ENCODE results near the gene IDH2. TPM values are rescaled to one million over a fixed set of nuclear protein-coding genes. Genes with fewer than 3 reads are reported as not detected.
"Not testable (repeated sequence)": the region's sequence is repeated elsewhere in the genome, so short reads cannot be mapped to it uniquely, and the experiment has no call there.

Gene IDH2
- polyA plus RNA-seq, 6 donors from 2014 or later, result 59.0 to 105 (median 64.5) TPM

DNA sequence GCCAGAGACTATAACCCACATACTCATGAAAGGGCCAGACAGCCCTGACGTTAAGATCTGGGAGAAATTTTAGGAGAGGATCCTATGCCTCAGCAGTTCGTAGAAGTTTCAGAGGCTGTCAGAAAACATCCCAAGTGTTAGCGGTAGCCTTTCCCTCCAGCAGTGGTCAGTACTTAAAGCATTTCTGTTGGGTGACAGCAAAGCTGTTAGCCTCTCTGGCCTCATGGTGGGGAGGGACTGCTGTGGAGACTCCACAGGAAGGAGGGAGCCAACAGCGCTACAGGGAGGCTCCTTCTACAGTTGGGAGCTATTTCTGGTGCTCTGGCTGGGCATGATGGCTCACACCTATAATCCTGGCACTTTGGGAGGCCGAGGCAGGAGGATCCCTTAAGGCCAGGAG lies 27.4 kb downstream of the IDH2 start:
- ATAC-seq (ENCODE audit: low read depth in 2 of 2) (no peak), DNase-seq (no peak)
- H3K4me1 Mint-ChIP-seq, result peaks cover 0 to 9% (median 6%) of the 10 kb centered on the region in 3 donors
- H3K27me3 Mint-ChIP-seq, result no peaks in the 10 kb centered on the region
- no peaks in the 10 kb centered on the region for H3K9me3 Mint-ChIP-seq
- peaks cover 0 to 6% of the 10 kb centered on the region in 2 donors for H3K36me3 Mint-ChIP-seq
- H3K4me3 Mint-ChIP-seq, result no peak overlapping the region
- no peak overlapping the region for H3K27ac Mint-ChIP-seq

GRCh38 chr15:90074023-90074422 lies 28.2 kb downstream of the IDH2 start:
- Mint-ChIP-seq H3K4me1 (peaks cover 0 to 10% (median 9%) of the 10 kb centered on the region in 3 donors), H3K27ac (peak overlapping the region in 1 of 6 donors; percentile 21)
- DNase-seq, result no peak

DNA sequence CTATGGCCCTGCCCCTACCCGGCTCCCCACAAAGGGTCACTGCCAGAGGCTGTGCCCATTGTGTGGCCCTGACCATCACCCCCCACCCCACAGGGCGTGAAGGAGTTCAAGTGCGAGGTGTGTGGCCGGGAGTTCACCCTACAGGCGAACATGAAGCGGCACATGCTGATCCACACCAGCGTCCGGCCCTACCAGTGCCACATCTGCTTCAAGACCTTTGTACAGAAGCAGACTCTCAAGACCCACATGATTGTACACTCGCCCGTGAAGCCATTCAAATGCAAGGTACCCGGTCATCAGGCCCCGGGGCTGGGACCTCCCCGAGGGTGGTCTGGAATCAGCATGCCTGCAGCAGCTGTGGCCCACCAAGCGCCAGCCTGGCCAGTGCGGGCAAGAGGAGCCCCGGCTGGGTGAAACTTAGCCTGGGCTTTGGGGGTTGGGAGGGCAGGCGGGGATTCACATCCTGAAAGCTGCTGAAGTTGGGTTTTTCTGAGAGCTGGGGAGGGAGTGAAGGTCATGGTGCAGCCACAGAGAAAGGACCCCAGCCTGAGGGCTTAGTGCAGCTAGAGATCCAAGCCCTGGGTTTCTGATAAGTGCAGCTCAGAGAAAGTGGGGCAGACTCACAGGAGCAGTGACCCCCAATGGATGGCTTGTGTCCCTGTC lies 29.2 kb downstream of the IDH2 start:
- Mint-ChIP-seq H3K36me3 (peaks cover 0 to 6% of the 10 kb centered on the region in 2 donors), H3K27me3 (no peaks in the 10 kb centered on the region), H3K4me3 (no peak overlapping the region), H3K4me1 (peaks cover 0 to 10% (median 9%) of the 10 kb centered on the region in 3 donors), H3K27ac (peak overlapping the region in 1 of 6 donors; percentile 56), H3K9me3 (no peaks in the 10 kb centered on the region)
- ATAC-seq (ENCODE audit: low read depth in 2 of 2) (no peak), DNase-seq (no peak)

More at GRCh38 chr15:90074023-90074422, 28.2 kb downstream of the IDH2 start:
- no peak for ATAC-seq (ENCODE audit: low read depth in 2 of 2)
- Mint-ChIP-seq H3K36me3 (peaks cover 0 to 6% of the 10 kb centered on the region in 2 donors), H3K27me3 (no peaks in the 10 kb centered on the region), H3K9me3 (no peaks in the 10 kb centered on the region), H3K4me3 (no peak overlapping the region)

DNA sequence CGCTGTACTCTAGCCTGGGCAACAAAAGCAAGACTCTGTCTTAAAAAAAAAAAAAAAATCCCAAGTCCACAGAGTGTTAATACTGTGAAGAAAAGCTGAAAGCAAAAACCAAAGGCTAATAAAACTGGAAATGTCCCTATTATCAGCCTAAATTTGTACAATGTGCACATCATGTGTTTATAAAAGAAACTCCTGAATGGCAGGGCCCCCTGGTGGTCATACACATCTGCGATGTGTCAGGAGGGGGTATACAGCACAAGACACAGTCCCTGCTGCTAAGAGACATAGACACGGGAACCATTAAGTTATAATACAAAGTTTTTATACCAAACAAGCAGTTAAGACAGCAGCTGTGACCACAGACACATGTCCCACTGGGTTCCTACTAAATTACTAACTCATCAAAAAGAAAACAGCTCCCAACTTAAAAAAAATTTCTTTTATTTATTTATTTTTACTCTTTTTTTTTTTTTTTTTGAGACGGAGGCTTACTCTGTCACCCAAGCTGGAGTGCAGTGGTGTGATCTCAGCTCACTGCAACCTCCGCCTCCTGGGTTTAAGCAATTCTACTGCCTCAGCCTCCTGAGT lies 31.0 kb downstream of the IDH2 start:
- Mint-ChIP-seq H3K4me3 (no peak overlapping the region), H3K36me3 (peaks cover 0 to 6% of the 10 kb centered on the region in 2 donors), H3K27me3 (no peaks in the 10 kb centered on the region), H3K9me3 (no peaks in the 10 kb centered on the region), H3K27ac (peak overlapping the region in 2 of 6 donors; percentile 11 to 81), H3K4me1 (peaks cover 4 to 16% (median 9%) of the 10 kb centered on the region in 3 donors)
- DNase-seq (peak; percentile 75), ATAC-seq (ENCODE audit: low read depth in 2 of 2) (peak; percentile 95 to 100)

DNA sequence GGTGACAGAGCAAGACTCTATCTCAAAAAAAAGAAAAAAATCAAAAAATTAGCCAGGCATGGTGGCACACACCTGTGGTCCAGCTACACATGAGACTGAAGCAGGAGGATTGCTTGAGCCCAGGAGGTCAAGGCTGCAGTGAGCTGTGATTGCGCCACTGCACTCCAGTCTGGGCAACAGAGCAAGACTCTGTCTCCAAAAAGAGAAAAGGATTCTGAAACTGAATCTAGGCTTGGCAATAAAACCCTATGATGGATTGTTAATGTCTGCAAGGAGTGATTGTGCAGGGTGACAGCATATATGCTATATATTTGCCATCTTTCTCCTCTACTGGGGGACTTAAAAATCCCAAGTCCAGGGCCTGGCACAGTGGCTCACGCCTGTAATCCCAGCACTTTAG lies 31.6 kb downstream of the IDH2 start:
- ATAC-seq (ENCODE audit: low read depth in 2 of 2); H3K9me3 Mint-ChIP-seq; DNase-seq; H3K36me3 Mint-ChIP-seq; H3K27ac Mint-ChIP-seq; H3K27me3 Mint-ChIP-seq; H3K4me3 Mint-ChIP-seq: not testable (repeated sequence)
- H3K4me1 Mint-ChIP-seq, result peaks cover 6 to 19% (median 11%) of the 10 kb centered on the region in 3 donors

- Mint-ChIP-seq H3K27me3 (no peaks in the 10 kb centered on the region), H3K36me3 (no peaks in the 10 kb centered on the region), H3K27ac (no peak overlapping the region), H3K4me1 (peaks cover 21 to 45% (median 36%) of the 10 kb centered on the region in 3 donors), H3K9me3 (no peaks in the 10 kb centered on the region), H3K4me3 (no peak overlapping the region)
- no peak for ATAC-seq (ENCODE audit: low read depth in 2 of 2)
- DNase-seq, result no peak
These were observed 34.2 kb downstream of the IDH2 start for GRCh38 chr15:90067953-90068606.

GRCh38 chr15:90067181-90067952 lies 34.9 kb downstream of the IDH2 start:
- no peak overlapping the region for H3K4me3 Mint-ChIP-seq
- no peaks in the 10 kb centered on the region for H3K27me3 Mint-ChIP-seq
- H3K36me3 Mint-ChIP-seq, result no peaks in the 10 kb centered on the region
- DNase-seq, result no peak
- H3K9me3 Mint-ChIP-seq, result no peaks in the 10 kb centered on the region
- peak overlapping the region in 1 of 6 donors; percentile 92 for H3K27ac Mint-ChIP-seq
- no peak for ATAC-seq (ENCODE audit: low read depth in 2 of 2)
- H3K4me1 Mint-ChIP-seq, result peaks cover 26 to 52% (median 43%) of the 10 kb centered on the region in 3 donors

DNA sequence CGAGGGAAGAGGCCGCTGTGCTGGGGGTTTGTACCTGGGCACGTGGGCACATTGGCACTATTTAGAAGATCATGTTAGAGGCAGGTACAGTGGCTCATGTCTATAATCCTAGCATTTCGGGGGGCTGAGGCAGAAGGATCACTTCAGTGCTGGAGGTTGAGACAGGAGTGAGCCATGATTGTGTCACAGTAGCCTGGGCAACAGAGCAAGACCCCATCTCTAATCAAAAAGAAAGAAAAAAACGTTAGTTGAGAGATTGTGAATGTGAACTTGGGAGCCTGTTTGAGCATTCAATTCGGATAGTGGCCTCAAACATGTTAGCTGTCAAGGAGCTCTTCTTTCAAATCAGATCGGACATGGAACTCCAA lies 36.6 kb downstream of the IDH2 start:
- Mint-ChIP-seq H3K27ac (peak overlapping the region in 2 of 6 donors; percentile 44 to 84), H3K27me3 (no peaks in the 10 kb centered on the region), H3K9me3 (no peaks in the 10 kb centered on the region), H3K4me3 (no peak overlapping the region), H3K4me1 (peaks cover 38 to 62% (median 50%) of the 10 kb centered on the region in 3 donors), H3K36me3 (no peaks in the 10 kb centered on the region)
- DNase-seq, result no peak
- no peak for ATAC-seq (ENCODE audit: low read depth in 2 of 2)

- Mint-ChIP-seq H3K4me1 (peaks cover 39 to 65% (median 55%) of the 10 kb centered on the region in 3 donors), H3K27ac (peak overlapping the region in 5 of 6 donors; percentile 32 to 84 (median 76)), H3K9me3 (no peaks in the 10 kb centered on the region), H3K27me3 (no peaks in the 10 kb centered on the region), H3K4me3 (peak overlapping the region in 5 of 8 donors; percentile 12 to 63 (median 21)), H3K36me3 (no peaks in the 10 kb centered on the region)
- DNase-seq (no peak), ATAC-seq (ENCODE audit: low read depth in 2 of 2) (no peak)
These were observed 37.2 kb downstream of the IDH2 start for GRCh38 chr15:90064911-90065681.

DNA sequence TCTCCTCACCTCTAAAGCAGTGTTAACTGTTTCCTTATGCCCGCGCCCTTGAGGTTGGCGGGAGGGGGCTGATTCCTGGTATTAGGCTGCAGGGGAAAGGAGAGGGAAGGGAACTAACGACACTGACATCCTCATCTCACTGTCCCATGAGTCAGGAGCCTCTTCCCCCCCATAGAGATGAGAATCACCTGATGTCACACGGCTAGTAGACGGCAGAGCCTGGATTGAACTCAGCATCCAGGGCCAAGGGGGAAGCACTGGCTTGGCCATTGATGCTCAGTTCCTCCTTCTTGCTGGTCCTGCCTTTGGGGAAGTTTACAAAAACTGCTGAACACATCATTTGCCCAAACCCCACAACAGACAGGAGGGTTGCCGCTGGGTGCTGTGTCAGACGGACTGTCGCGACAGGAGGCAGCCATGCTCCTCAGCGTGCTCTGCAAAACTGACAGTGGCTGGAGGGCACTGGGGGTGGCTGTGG lies 38.5 kb downstream of the IDH2 start:
- Mint-ChIP-seq H3K4me1 (peaks cover 52 to 73% (median 67%) of the 10 kb centered on the region in 3 donors), H3K27me3 (no peaks in the 10 kb centered on the region), H3K36me3 (no peaks in the 10 kb centered on the region), H3K27ac (peak overlapping the region; percentile 89 to 98 (median 96)), H3K4me3 (peak overlapping the region in 7 of 8 donors; percentile 22 to 77 (median 63)), H3K9me3 (no peaks in the 10 kb centered on the region)
- ATAC-seq (ENCODE audit: low read depth in 2 of 2) (peak; percentile 48 to 50), DNase-seq (peak; percentile 76)

DNA sequence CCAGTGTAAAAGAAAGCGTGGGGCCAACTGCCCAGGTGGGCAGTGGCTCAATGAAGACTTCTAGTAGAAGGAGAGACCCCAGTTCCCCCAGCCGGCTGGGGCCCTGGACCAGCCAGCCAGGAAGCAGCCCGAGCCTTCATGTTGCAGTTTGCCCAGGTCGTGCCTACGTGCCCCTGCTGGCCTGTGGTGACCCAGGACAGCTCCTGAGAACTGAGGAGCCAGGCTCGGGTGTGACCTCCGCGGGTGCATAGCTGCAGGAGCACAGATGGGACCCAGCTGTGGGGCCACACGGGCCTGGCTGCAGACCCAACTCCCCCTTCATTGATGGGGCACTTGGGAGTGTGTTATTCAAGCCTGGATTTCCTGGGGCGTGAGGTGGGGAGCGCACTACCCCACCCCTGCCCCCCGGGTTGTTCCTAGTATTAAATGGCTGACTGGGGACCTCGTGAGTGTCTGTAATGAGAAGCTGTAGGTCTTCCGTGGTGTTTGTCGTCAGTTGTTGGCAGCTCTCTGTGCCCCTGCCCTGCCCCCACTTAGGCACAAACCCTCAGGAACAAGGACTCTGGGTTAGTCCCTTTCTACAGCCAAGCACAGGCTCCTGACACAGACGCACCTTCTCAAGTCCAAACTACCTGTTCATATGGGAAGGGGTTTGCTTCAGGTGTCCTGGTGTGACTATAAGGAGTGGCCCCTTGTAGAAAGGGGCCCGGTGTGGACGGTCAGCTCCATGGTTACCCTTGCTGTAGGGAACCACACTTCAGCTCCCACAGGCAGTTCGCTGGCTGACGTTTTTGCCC lies 39.1 kb downstream of the IDH2 start:
- Mint-ChIP-seq H3K36me3 (no peaks in the 10 kb centered on the region), H3K4me3 (peak overlapping the region in 1 of 8 donors; percentile 63), H3K4me1 (peaks cover 59 to 80% (median 73%) of the 10 kb centered on the region in 3 donors), H3K27ac (peak overlapping the region; percentile 89 to 98 (median 96)), H3K9me3 (no peaks in the 10 kb centered on the region), H3K27me3 (no peaks in the 10 kb centered on the region)
- ATAC-seq (ENCODE audit: low read depth in 2 of 2) (no peak), DNase-seq (no peak)

GRCh38 chr15:90062462-90062932 lies 39.8 kb downstream of the IDH2 start:
- peak overlapping the region; percentile 33 to 96 (median 86) for H3K27ac Mint-ChIP-seq
- no peak for ATAC-seq (ENCODE audit: low read depth in 2 of 2)
- peak overlapping the region in 3 of 8 donors; percentile 5 to 40 (median 20) for H3K4me3 Mint-ChIP-seq
- DNase-seq, result no peak
- H3K36me3 Mint-ChIP-seq, result no peaks in the 10 kb centered on the region
- H3K27me3 Mint-ChIP-seq, result no peaks in the 10 kb centered on the region
- H3K9me3 Mint-ChIP-seq, result no peaks in the 10 kb centered on the region
- peaks cover 64 to 86% (median 79%) of the 10 kb centered on the region in 3 donors for H3K4me1 Mint-ChIP-seq
